Endothelial cell (in vitro differentiated cells): ENCODE measurements around the gene SLC24A3. TPM values are rescaled to one million over a fixed set of nuclear protein-coding genes. Genes with fewer than 3 reads are reported as not detected.

Experiments
- DNase-seq: peaks from one replicate; pipeline ENCODE4 v3.0.0; 2021; ENCODE audit warnings: low spot score
- H3K27ac Mint-ChIP-seq: one replicate; pipeline ENCODE4 v1.8.0; 2021; ENCODE audit warnings: mixed read lengths, inconsistent platforms; ENCODE audit not compliant: unreplicated experiment
- H3K27me3 Mint-ChIP-seq: one replicate; pipeline ENCODE4 v1.8.0; 2021; ENCODE audit warnings: mild to moderate bottlenecking, moderate library complexity, mixed read lengths, inconsistent platforms; ENCODE audit not compliant: unreplicated experiment
- H3K36me3 Mint-ChIP-seq: one replicate; pipeline ENCODE4 v1.8.0; 2021; ENCODE audit warnings: mild to moderate bottlenecking, low read depth, mixed read lengths, inconsistent platforms; ENCODE audit not compliant: unreplicated experiment
- H3K4me1 Mint-ChIP-seq: one replicate; pipeline ENCODE4 v1.8.0; 2021; ENCODE audit warnings: mild to moderate bottlenecking, mixed read lengths, inconsistent platforms; ENCODE audit not compliant: unreplicated experiment
- H3K4me3 Mint-ChIP-seq: one replicate; pipeline ENCODE4 v1.8.0; 2021; ENCODE audit warnings: mild to moderate bottlenecking, mixed read lengths, inconsistent platforms; ENCODE audit not compliant: unreplicated experiment
- H3K9me3 Mint-ChIP-seq: one replicate; pipeline ENCODE4 v1.8.0; 2021; ENCODE audit warnings: mixed read lengths, inconsistent platforms; ENCODE audit not compliant: unreplicated experiment
- total RNA-seq: library from RNA; stranded (reverse); fragmentation: NEBNext Ultra II Directional; extraction: Animal tissue kit (Norgen Biotek cat#: 25700); gene quantifications from one replicate; pipeline ENCODE4 v1.2.1, GENCODE V29; 2021; ENCODE audit not compliant: unreplicated experiment
- TF ChIP-seq, protein P1 (sequence below): fragments of 200-600 bp; sonication (generic); IDR thresholded peaks from one replicate; pipeline ENCODE4 v1.5.0; 2021; ENCODE audit warnings: antibody characterized with exemption; ENCODE audit not compliant: unreplicated experiment

Gene SLC24A3
- total RNA-seq, 1 donor from 2014 or later = 0.15 TPM

DNA sequence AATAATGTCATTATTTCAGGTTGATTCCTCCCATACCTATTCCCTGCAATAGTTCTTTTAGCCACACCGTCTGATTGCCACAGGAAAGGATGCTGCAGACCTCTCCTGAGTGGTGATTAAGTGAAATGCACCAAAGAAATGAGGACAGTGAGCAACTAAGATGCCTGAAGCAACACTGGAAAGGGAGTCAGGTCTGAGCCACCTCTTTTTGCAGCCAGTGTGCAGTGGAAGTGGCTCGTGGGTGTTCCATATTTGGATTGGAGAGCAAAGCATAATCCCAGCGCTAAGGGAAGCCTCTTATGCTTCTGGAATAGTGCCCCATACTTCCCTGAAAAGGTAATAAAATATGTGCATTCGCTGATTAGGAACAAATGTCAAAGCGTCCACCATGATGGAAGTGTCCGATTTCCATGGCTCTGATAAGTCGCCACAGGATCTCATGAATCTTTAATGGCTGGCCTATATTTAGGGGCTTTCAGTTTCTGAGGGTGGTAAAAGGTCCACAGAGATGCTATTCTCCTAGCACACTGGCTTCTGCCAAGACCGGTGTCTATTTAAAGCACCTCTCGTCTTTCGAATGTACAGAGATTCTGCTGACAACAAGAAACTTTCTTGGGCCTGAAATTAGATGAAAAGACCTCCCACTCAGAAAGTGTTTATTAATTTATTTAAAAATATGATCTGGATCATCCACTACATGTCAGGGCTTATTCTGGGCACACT is 253.9 kb downstream of the SLC24A3 start:
- no peaks in the 10 kb centered on the region for H3K36me3 Mint-ChIP-seq
- no peak for DNase-seq
- no peaks in the 10 kb centered on the region for H3K4me1 Mint-ChIP-seq
- TF ChIP-seq, protein P1, sequence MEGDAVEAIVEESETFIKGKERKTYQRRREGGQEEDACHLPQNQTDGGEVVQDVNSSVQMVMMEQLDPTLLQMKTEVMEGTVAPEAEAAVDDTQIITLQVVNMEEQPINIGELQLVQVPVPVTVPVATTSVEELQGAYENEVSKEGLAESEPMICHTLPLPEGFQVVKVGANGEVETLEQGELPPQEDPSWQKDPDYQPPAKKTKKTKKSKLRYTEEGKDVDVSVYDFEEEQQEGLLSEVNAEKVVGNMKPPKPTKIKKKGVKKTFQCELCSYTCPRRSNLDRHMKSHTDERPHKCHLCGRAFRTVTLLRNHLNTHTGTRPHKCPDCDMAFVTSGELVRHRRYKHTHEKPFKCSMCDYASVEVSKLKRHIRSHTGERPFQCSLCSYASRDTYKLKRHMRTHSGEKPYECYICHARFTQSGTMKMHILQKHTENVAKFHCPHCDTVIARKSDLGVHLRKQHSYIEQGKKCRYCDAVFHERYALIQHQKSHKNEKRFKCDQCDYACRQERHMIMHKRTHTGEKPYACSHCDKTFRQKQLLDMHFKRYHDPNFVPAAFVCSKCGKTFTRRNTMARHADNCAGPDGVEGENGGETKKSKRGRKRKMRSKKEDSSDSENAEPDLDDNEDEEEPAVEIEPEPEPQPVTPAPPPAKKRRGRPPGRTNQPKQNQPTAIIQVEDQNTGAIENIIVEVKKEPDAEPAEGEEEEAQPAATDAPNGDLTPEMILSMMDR = no peak
- H3K4me3 Mint-ChIP-seq = no peak overlapping the region
- no peaks in the 10 kb centered on the region for H3K9me3 Mint-ChIP-seq
- peaks cover 10% of the 10 kb centered on the region for H3K27me3 Mint-ChIP-seq
- no peak overlapping the region for H3K27ac Mint-ChIP-seq

DNA sequence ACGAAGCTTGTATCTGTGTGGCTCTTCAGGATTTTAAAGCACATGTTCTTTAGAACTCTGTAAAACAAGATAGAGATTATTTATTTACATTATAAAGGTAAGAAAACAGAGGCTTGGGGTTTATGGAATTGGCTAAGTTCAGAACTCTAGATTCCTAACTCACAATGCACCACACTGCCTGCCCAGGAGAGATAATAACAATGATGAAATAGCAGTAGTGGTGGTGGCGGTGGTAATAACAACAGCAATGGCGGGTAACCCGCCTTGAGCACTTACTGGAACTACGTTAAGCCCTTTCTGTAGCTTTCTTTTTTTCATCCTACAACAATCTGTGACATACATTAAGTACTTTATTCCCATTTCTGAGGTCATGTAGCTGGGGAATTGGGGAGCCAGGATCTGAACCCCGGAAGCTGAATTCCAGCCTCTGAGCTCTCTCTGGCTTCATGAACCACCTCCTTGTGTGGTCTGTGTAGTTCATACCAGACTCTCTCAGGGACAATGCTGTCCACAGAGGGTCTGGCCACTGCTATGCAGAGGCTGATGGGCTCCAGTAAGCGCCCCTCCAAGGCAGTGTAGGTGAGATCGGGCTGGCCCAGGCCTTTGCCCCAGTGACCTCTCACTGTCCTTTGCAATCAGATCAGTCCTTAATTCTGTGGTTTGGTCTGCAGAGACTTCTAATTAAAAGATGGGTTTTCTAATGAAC is 260.9 kb downstream of the SLC24A3 start:
- no peaks in the 10 kb centered on the region for H3K4me1 Mint-ChIP-seq
- DNase-seq = no peak
- TF ChIP-seq, protein P1 = no peak
- no peak overlapping the region for H3K4me3 Mint-ChIP-seq
- peaks cover 6% of the 10 kb centered on the region for H3K27me3 Mint-ChIP-seq
- H3K9me3 Mint-ChIP-seq = no peaks in the 10 kb centered on the region
- no peak overlapping the region for H3K27ac Mint-ChIP-seq
- no peaks in the 10 kb centered on the region for H3K36me3 Mint-ChIP-seq

DNA sequence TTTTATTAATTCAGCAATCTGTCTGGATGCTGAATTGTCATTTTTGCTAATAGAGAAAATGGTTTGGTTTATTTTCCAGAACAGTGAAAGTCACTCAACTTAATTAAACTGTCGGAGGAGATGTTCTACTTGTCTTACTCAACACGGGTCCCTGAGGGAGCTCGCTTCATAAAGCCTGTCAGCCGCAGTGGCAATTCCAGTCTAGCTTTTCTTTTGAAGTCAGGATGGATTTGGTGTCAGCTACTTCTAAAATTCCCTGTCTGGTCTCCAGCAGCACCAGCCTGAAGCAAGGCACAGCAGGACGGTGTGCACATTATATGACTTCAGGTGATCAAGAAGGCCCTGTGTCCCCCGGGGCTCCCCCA is 261.5 kb downstream of the SLC24A3 start:
- TF ChIP-seq, protein P1 = no peak
- H3K9me3 Mint-ChIP-seq = no peaks in the 10 kb centered on the region
- no peaks in the 10 kb centered on the region for H3K36me3 Mint-ChIP-seq
- H3K27me3 Mint-ChIP-seq = peaks cover 6% of the 10 kb centered on the region
- DNase-seq = no peak
- H3K4me3 Mint-ChIP-seq = no peak overlapping the region
- H3K27ac Mint-ChIP-seq = no peak overlapping the region
- no peaks in the 10 kb centered on the region for H3K4me1 Mint-ChIP-seq

DNA sequence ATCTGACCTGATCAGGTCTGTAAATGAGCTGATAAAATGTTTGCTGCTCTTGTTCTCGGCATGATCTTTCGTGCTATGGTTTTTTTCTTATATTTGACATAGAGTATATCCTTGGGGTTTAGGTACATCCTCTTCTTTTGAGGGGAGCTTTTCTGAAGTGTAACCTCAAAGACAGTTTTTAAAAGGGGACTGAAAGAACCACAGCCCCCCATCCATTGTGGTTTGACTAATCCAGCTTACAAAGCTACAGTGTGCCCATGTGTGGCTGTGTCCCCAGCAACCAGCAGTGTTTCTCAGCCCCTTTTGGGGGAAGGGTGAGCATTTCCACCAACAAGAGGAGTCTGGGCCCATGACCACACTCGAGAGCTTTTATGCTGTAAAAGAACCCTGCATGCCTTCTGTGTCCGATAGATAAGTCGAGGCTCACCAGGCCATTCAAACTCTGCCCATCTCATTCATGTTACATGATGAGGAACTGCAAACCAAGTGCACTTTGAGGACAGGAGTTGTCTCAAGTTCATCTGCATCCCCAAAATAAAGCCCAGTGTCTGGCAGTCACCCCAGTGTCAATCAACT is 266.0 kb downstream of the SLC24A3 start:
- Mint-ChIP-seq H3K27ac (no peak overlapping the region), H3K27me3 (no peaks in the 10 kb centered on the region), H3K4me1 (no peaks in the 10 kb centered on the region), H3K36me3 (no peaks in the 10 kb centered on the region), H3K9me3 (no peaks in the 10 kb centered on the region), H3K4me3 (no peak overlapping the region)
- TF ChIP-seq, protein P1 = no peak
- no peak for DNase-seq

DNA sequence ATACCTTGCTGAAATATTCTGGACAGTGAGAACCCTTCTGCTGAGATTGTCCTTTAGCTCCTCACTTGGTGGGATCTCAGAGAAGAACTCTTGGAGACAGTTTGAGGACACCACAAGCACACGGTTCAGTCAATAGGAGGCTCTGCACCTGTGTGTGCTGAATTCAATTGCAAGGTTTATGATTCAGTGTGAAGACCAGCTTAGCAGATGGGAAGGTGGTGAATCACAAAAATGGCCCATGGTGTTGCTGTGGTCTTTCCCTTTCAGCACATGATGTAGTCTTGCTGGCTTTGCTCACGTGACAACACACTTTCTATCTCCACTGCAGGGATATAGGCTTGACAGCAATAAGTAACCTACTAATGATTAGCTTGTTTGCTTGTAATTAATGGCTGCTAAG is 270.3 kb downstream of the SLC24A3 start:
- Mint-ChIP-seq H3K36me3 (no peaks in the 10 kb centered on the region), H3K4me3 (no peak overlapping the region), H3K27ac (no peak overlapping the region), H3K4me1 (no peaks in the 10 kb centered on the region), H3K27me3 (no peaks in the 10 kb centered on the region), H3K9me3 (no peaks in the 10 kb centered on the region)
- no peak for DNase-seq
- TF ChIP-seq, protein P1 = no peak
